Measurements from ENCODE around the gene NDUFC1.
"Not testable (repeated sequence)": the region's sequence is repeated elsewhere in the genome, so short reads cannot be mapped to it uniquely, and the experiment has no call there.

NDUFC1 gene

GRCh38 chr4:139301821-139302611 is at the start of gene NDUFC1:
TSS of gene NDUFC1 (minus strand) at chr4:139302477. CDS start at chr4:139295798, 6,679 bp downstream.
- no peak for DNase-seq (ENCODE audit: low read depth in 2 of 2)

- DNase-seq (ENCODE audit: low read depth in 2 of 2), result no peak
Measured at GRCh38 chr4:139337612-139338011, 35.3 kb upstream of the NDUFC1 start.

GRCh38 chr4:139333046-139333445 is 30.8 kb upstream of the NDUFC1 start:
- no peak for DNase-seq (ENCODE audit: low read depth in 2 of 2)

GRCh38 chr4:139331185-139331584 is 28.9 kb upstream of the NDUFC1 start:
- no peak for DNase-seq (ENCODE audit: low read depth in 2 of 2)

- no peak for DNase-seq (ENCODE audit: low read depth in 2 of 2)
Measured at GRCh38 chr4:139330283-139330682, 28.0 kb upstream of the NDUFC1 start.

GRCh38 chr4:139329665-139330200 is 27.5 kb upstream of the NDUFC1 start:
- DNase-seq (ENCODE audit: low read depth in 2 of 2), result no peak

- DNase-seq (ENCODE audit: low read depth in 2 of 2), result no peak
Measured at GRCh38 chr4:139324620-139325019, 22.3 kb upstream of the NDUFC1 start.

GRCh38 chr4:139322541-139322940 is 20.3 kb upstream of the NDUFC1 start:
- not testable (repeated sequence) for DNase-seq (ENCODE audit: low read depth in 2 of 2)

- not testable (repeated sequence) for DNase-seq (ENCODE audit: low read depth in 2 of 2)
Measured at GRCh38 chr4:139322070-139322469, 19.8 kb upstream of the NDUFC1 start.

GRCh38 chr4:139319571-139319970 is 17.3 kb upstream of the NDUFC1 start:
- no peak for DNase-seq (ENCODE audit: low read depth in 2 of 2)

- no peak for DNase-seq (ENCODE audit: low read depth in 2 of 2)
Measured at GRCh38 chr4:139317635-139318034, 15.4 kb upstream of the NDUFC1 start.

- DNase-seq (ENCODE audit: low read depth in 2 of 2), result no peak
Measured at GRCh38 chr4:139316733-139317132, 14.5 kb upstream of the NDUFC1 start.

- DNase-seq (ENCODE audit: low read depth in 2 of 2), result no peak
Measured at GRCh38 chr4:139315221-139315675, 13.0 kb upstream of the NDUFC1 start.

- no peak for DNase-seq (ENCODE audit: low read depth in 2 of 2)
Measured at GRCh38 chr4:139314047-139314800, 11.9 kb upstream of the NDUFC1 start.

GRCh38 chr4:139313414-139313813 is 11.1 kb upstream of the NDUFC1 start:
- not testable (repeated sequence) for DNase-seq (ENCODE audit: low read depth in 2 of 2)

GRCh38 chr4:139312552-139313332 is 10.5 kb upstream of the NDUFC1 start:
- DNase-seq (ENCODE audit: low read depth in 2 of 2), result no peak

GRCh38 chr4:139311909-139312308 is 9.6 kb upstream of the NDUFC1 start:
- no peak for DNase-seq (ENCODE audit: low read depth in 2 of 2)

- DNase-seq (ENCODE audit: low read depth in 2 of 2), result no peak
Measured at GRCh38 chr4:139304920-139305319, 2.6 kb upstream of the NDUFC1 start.

GRCh38 chr4:139301113-139301820 is 1.0 kb downstream of the NDUFC1 start, which contains the start of gene NAA15:
TSS of gene NAA15 (plus strand) at chr4:139301505. CDS start at chr4:139301778, 273 bp downstream.
- peak; percentile 92 to 94 for DNase-seq (ENCODE audit: low read depth in 2 of 2)

- no peak for DNase-seq (ENCODE audit: low read depth in 2 of 2)
Measured at GRCh38 chr4:139300431-139301112, 1.7 kb downstream of the NDUFC1 start.
